HG03066 (cell line): Measurements from ENCODE around the gene BPIFB2.

Experiments used
- ATAC-seq: cut with Tn5 transposase; IDR thresholded peaks from one replicate; pipeline ENCODE4 v1.9.1; 2021; ENCODE audit warnings: low read depth; ENCODE audit not compliant: unreplicated experiment

The BPIFB2 gene

GRCh38 chr20:33018169-33018931, 10.8 kb downstream of the BPIFB2 start:
- no peak for ATAC-seq

GRCh38 chr20:33019465-33020277, 12.2 kb downstream of the BPIFB2 start:
- ATAC-seq = no peak

GRCh38 chr20:33020278-33021161, 13.0 kb downstream of the BPIFB2 start:
- ATAC-seq = no peak

GRCh38 chr20:33021879-33022278, 14.4 kb downstream of the BPIFB2 start:
- ATAC-seq = no peak

- ATAC-seq = no peak
Observed at GRCh38 chr20:33022289-33022688, 14.8 kb downstream of the BPIFB2 start.

- no peak for ATAC-seq
Observed at GRCh38 chr20:33022694-33023438, 15.4 kb downstream of the BPIFB2 start.

- no peak for ATAC-seq
Observed at GRCh38 chr20:33023439-33024242, 16.1 kb downstream of the BPIFB2 start.

- ATAC-seq = no peak
Observed at GRCh38 chr20:33024243-33024560, 16.7 kb downstream of the BPIFB2 start.

GRCh38 chr20:33024609-33025317, 17.3 kb downstream of the BPIFB2 start:
- ATAC-seq = no peak

- ATAC-seq = no peak
Observed at GRCh38 chr20:33025318-33025876, 17.9 kb downstream of the BPIFB2 start.

GRCh38 chr20:33026072-33026778, 18.7 kb downstream of the BPIFB2 start:
- ATAC-seq = no peak

- ATAC-seq = no peak
Observed at GRCh38 chr20:33026779-33027759, 19.6 kb downstream of the BPIFB2 start.

- ATAC-seq = no peak
Observed at GRCh38 chr20:33027769-33028751, 20.6 kb downstream of the BPIFB2 start.

GRCh38 chr20:33028875-33029274, 21.4 kb downstream of the BPIFB2 start:
- ATAC-seq = no peak

GRCh38 chr20:33030076-33030475, 22.6 kb downstream of the BPIFB2 start:
- no peak for ATAC-seq

GRCh38 chr20:33030569-33030968, 23.1 kb downstream of the BPIFB2 start:
- no peak for ATAC-seq
